Measurements from ENCODE around the gene MOCS1.

MOCS1 gene

DNA sequence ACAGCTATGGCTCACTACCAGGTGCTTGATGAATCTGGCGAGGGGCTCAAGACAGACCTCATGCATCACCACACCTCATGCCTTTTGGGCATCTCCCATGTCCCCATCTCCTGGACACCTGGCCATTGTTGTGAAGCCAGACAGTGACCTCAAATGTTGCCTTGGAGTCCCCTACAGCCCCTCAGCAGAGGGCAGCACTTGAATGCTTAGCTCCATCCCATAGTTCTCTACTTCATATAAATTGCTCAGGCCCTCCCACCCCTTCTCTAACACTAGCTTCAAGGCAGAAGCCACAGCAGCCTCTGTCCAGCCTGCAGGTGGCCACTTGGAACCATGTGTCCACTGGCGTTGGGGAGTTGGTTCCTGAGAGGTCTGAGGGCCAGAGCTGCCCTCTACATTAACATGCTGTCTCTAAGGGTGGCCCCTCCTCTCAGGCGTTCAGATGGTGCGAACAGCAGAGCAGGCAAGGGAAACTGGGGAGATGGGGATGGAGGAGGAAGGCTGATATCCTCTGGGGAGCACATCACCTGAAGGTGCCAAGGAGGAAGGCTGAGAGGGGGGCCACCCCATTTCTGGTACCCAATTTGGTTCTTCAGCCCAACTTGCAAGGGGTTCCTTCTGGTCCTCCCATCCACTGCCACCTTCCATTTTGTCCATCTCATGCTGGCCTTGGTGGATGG lies 31.3 kb downstream of the MOCS1 start:
- DNase-seq (ENCODE audit: low spot score) = no peak

DNA sequence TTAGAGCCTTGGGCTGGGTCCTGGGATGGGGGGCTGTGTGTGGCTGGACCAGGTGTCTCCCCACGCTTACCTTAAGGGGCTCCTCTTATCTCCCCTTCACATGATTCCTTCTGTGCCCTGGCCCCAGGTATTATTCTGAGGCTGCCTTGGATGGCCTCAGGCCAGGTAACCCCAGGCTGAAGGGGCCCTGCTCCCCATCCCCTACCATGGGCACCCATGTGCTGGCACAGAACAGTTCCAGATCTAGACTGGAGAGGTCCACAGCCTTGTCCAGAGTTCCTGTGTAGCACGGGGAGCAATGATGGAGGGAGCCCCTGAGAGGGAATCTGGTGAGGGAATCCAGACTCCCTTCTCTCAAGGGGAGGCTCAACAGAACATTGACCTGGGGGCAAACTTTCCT lies 32.1 kb downstream of the MOCS1 start:
- no peak for DNase-seq (ENCODE audit: low spot score)

DNA sequence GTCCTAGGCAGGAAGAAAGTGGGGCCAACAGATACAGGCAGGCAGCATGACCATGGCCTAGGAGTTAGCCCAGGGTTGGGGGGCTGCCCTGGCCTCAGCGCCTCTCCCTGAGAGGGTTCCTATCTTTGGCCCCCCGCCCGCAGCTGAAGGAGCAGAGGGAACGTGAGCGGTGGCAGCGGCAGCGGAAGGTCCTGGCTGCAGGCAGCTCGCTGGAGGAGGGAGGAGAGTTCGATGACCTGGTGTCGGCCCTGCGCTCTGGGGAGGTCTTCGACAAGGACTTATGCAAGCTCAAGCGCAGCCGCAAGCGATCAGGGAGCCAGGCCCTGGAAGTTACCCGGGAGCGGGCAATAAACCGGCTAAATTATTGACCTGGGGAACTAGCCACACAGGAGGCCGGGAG lies 32.6 kb downstream of the MOCS1 start:
- no peak for DNase-seq (ENCODE audit: low spot score)

DNA sequence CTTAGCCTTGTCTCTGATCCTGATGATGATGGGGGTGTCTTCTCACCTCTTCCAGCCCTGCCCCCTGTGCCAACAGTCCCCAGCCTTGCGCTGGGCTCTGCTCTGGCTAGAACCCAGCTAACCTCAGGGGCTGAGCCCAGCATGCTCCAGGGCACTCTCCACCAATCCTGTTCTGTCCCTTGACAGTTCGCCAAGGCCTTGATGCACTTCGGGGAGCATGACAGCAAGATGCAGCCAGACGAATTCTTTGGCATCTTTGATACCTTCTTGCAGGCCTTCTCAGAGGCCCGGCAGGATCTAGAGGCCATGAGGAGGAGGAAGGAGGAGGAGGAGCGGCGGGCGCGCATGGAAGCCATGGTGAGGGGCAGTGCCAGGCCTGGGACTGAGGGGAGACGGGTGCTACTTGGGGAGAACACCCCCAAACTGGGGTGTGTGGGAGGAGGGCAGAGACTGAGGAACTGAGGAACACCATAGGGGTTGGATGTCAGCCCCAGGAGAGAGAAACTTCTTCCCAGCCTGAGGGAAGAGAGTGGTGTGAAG lies 33.1 kb downstream of the MOCS1 start:
- DNase-seq (ENCODE audit: low spot score) = no peak

DNA sequence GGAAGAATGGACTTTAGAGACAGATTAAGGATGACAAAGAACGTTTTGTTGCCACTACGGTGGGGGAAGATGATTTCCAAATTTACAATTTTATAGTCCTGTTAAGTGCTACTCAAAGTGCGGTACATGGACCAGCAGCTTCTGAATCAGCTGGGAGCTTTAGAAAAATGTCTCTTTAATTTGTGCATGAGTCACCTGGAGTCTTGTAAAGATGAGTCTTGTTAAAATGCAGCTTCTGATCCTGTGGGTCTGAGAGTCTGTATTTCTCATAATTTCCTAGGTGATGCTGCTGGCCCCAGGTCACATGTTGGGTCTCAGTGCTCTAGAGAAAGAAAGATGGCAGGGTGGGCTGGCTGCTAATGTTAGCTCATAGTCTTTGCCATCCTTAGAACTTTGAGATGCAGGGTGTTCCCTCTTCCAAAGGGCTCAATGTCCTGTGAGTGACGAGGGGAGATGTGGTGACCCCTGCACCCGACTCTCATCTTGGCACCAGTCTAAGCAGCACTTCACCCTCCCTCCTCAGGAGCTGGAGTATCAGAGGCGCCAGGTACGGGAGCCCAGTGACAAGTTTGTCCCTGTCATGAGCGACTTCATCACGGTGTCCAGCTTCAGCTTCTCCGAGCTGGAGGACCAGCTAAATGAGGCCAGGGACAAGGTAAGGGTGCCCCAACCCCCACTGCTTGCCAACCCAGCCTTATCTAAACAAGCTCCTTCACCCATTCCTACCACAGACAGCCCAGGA lies 34.5 kb downstream of the MOCS1 start:
- DNase-seq (ENCODE audit: low spot score) = no peak

DNA sequence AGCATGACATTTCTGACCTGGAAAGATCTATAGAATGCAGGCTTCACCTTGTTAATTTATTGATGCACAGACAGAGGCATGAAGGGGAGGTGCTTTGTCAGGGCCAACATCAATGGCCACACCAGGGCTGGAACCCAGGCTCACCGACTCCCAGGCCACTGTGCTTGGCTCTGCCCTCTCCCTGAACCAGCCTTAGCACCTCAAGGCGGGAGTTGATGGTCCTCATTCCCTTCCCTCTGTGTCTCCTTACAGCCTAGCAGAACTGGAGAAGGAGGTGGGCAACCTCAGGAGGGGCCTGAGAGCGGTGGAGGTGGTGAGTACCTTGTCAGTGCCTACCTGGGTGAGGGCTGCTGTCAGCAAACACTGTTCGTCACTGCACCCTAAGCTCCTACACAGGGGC lies 35.6 kb downstream of the MOCS1 start:
- no peak for DNase-seq (ENCODE audit: low spot score)

DNA sequence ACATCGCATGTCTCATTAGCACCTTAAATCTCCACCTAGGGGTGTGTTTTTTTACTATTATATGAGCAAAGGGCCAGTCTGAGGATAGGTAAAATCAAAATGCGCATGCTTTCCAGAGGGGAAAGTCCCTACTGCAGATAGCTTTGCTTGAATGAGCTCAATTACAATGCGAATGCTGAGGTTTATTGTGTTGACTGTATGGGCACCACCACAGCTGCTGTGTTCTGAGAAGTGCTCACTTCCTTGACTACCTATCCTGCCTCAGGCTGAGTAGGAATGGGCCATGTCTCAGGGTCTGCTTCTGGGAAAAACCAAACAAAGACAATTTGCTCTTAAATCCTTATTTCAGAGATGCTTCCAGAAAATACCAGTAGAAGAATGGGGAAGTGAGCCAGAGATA lies 36.6 kb downstream of the MOCS1 start:
- no peak for DNase-seq (ENCODE audit: low spot score)

DNA sequence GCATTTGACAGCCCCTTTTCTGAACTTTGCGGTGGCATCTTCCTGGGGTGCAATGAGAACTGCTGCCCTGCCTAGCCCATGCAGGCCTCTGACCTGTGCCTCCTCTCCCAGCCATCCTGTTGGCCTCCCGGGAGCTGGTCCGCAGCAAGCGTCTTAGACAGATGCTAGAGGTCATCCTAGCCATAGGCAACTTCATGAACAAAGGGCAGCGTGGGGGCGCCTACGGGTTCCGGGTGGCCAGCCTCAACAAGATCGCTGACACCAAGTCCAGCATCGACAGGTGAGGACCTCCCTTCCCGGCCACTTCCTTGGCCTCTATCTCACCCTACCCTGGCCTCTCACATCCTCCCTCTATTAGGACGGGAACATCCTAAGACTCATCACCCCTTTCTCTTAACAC lies 37.6 kb downstream of the MOCS1 start:
- no peak for DNase-seq (ENCODE audit: low spot score)

DNA sequence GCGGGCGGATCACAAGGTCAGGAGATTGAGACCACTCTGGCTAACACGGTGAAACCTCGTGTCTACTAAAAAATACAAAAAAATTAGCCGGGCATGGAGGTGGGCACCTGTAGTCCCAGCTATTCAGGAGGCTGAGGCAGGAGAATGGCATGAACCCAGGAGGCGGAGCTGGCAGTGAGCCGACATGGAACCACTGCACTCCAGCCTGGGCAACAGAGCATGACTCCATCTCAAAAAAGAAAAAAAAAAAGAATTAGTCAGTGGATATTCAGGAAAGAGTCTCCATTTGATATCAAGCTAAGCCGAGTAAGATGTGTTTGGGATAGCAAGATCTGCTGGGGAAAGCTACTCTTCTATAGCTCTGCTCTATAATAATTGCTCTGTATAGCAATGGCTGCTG lies 41.0 kb downstream of the MOCS1 start:
- no peak for DNase-seq (ENCODE audit: low spot score)

DNA sequence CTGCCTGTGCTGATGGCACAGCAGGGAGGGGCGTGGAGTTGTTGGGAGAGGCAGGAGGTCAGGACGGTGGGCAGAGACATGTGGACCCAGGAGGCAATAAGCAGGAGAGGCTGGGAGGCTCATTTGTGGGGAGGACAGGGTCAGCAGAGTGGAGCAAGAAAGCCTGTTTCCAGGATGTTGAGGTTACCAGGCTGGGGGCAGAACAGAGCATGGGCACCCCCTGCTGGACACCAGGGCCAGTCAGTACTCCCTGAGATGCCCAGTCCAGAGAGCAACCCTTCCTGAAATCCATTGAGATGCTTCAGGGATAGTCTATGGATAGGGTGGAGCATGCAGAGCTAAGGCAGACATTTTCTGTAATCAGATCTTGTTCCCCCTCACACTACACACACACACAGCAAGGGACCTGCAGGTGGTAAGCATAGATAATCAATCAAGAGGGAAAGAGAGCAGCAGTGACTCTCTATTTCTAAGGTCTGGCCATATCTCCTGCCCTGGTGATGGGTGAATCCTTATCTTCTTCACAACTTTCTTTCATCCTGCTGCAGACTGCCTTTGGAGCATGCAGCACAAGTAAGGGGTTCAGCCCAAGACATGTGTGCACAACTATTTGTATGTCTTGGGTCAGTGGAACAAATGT lies 41.7 kb downstream of the MOCS1 start:
- DNase-seq (ENCODE audit: low spot score) = no peak

DNA sequence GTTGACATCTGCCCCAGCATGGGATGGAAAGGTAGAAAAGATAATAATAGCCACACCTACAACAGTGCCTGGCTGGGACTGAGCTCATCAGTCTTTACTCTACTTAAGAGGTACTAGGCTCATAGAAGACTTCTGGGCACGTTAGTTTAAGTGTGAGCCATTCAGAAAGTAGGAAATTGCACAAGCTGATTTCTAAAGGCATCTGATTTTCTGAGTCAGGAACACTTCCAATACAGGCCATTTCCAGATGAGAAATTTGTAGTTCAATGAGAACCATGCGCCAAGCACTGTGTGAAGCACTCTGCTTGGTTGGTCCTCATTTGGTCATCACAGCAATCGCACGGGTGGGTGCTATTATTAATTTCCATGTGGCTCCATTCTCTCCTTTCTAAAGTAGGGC lies 42.3 kb downstream of the MOCS1 start:
- DNase-seq (ENCODE audit: low spot score) = no peak

DNA sequence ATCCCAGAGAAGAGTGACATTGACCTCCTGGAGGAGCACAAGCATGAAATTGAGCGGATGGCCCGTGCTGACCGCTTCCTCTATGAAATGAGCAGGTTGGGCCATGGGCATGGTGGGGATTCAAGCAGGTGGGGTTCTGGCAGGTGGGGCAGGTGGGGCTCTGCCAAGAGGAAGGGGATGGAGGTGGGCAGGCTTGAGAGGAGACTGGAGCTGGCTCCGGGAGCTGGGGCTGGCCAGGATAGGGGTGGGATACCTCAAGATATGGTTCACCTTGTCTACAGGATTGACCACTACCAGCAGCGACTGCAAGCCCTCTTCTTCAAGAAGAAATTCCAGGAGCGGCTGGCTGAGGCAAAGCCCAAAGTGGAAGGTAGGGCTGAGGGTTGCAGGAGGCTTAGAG lies 42.9 kb downstream of the MOCS1 start:
- DNase-seq (ENCODE audit: low spot score) = no peak

DNA sequence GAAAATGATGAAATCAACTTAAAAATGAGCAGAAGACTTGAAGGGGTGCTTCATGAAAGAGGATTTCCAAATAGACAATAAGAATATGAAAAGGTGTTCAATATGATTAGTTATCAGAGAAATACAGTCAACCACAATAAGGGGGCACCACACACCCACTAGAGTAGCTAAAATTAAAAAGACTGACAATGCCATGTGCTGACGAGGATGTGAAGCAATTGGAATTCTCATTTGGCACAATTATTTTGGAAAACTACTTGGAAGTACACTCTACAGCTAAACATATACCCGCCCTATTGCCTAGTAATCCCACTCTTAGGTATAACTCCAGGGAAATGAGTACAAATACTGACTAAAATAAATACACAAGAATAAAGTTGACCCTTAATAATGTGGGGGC lies 45.0 kb downstream of the MOCS1 start:
- no peak for DNase-seq (ENCODE audit: low spot score)

DNA sequence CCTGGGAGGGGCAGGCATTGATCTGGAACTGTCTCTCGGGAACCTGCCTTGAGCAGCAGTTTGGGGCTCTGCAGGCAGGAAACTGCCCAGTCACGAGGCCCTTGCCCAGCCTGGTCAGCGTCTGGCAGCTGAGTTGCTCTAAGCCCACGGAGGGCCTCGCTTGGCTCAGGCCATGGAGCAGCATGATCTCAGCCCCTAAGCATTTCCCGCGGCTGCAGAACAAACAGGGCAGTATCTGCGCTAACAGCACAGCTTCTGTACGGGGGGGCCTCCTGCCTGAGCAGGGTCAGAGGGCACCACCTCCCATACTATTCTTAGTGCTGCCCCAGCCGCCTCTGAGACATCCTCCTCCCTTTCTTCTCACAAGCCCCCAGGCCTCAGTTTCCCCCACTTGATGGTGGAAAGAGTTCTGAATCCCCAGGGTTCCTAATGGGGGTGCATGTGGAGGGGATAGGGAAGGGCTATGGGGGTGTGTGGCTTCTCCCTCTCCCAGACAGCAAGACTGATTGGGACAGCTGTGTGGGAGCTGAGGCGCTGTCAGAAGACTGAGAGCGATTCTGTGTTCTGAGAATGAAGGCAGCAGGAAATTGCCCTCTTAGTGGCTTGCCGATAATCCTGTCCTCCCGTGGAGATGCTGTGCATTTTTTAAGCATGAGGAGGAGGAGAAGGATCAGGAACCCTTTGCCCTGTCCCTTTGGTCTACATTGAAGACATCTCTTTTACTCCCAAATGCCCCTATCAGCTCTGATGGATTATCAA lies 46.4 kb downstream of the MOCS1 start:
- DNase-seq (ENCODE audit: low spot score) = no peak

DNA sequence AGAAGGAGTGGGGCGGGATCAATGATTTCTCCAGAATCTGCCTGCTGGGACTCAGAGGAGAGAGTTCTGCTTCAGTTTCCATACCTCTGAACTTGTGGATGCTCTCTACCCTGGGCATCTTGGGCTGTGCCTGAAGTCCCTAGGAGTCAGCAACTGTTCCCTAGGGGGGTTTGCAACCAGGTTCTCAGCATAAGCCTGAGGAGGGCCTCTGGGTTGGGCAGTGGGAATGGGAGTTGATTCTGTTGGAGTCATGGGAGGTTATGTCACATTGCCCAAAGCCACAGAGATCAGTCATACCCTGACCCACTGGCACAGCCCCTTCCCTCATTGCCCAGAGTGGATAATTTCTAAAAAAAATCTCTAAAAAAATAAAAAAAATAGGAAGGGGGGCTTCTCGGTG lies 47.4 kb downstream of the MOCS1 start:
- no peak for DNase-seq (ENCODE audit: low spot score)

DNA sequence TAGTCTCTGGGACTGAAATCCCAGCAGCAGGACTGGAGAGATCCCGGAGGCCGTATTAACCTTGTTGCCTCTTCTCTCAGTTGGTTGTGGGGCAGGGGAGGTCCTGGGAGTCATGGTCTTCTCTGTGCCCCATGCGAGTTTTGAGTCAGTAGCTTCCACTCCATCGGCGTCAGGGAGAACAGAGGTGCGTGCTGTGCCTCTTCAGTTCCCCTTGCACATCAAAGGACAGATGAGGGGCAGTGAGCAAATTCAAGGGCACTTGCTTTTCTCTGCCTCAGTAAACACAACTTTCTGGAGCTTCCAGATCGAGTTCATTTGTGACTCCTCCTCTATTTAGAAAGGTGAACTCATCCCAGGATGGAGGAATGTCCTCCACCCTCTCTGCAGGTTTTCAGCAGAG lies 48.6 kb downstream of the MOCS1 start:
- DNase-seq (ENCODE audit: low spot score) = no peak

DNA sequence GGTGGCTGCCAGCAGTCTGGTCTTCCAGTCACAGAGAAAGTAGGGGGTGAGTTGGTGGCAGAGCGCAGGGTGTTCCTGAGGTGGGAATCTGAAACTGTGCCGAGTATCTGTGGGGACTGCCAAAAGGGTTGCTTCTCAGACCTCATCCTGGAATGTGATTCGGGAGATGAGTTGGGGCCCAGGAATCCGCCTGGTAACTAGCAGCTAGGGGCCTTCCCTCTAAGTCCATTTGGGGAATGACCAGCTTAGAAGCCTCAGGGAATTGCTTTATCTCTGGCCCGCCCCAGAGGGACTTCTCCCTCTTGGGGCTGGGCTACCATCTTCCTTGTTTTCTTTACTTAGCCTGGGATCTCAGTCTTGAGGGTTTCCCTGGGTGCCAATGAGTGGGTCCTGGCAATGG lies 49.6 kb downstream of the MOCS1 start:
- no peak for DNase-seq (ENCODE audit: low spot score)

DNA sequence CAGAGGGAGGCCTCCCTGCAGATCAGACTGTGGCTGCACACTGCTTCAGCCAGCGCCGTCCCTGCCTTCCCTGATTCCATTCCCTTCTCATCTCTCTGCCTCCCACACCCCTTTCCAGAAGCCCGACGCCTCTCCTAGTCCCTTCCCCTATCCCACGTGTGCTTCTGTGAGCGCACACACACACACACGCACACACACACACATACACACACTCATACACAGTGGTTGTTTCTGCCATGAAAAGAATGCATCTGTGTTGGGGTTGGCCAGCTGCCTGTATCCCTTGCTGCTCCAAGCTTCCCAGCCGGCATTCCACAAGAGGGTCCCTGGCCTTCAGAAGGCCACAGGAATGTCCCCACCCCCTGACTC lies 51.7 kb downstream of the MOCS1 start:
- DNase-seq (ENCODE audit: low spot score) = no peak

DNA sequence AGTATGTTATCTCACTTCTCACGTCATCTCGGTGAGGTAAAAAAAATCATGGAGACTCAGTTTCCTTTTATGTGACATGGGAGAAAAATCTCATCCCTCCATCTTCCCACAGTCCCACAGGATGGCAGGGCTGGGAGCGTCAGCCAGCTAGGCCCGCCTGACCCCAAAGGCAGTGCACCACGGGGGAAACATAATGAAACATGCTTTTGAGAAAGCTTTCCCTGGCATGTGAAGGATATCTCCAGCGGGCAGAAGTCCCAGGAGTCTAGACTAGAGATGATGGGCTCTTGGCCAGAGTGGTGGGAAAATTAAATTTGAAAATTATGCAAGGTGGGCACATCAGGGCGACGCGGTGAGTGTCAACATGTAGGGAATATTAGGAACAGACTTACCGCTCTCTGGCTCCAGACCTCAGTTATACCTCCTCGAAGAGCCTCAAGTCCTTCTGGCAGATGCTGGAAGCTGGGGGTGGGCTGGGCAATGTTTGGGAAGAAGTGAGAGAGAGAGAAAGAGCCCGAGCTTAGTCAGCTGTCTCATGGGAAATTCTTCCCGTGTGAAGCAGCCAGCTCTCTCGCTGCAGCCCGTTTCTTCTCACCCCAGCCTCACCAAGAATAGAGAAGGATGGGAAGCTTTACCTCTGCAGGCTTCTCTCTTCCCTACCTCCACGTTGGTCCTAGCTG lies 52.3 kb downstream of the MOCS1 start:
- no peak for DNase-seq (ENCODE audit: low spot score)

DNA sequence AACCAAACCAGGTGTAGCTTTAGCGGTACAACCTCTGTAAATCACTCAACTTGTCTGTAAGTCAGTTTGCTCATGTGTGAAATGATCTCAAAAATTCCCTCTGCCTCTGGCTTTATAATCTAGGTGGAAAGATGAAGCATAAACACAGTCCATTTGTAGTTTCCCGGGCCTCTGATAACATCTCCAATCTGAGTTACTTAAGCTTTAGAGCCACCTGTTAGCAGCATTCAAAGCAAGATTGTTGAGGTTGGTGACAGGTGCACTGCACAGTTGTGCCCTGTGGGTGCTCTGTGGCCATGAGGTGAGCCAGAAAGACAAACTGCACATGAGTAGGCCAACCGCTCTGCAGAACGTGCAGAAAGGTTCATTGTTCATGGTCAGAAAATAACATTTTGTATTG lies 53.7 kb downstream of the MOCS1 start:
- no peak for DNase-seq (ENCODE audit: low spot score)

DNA sequence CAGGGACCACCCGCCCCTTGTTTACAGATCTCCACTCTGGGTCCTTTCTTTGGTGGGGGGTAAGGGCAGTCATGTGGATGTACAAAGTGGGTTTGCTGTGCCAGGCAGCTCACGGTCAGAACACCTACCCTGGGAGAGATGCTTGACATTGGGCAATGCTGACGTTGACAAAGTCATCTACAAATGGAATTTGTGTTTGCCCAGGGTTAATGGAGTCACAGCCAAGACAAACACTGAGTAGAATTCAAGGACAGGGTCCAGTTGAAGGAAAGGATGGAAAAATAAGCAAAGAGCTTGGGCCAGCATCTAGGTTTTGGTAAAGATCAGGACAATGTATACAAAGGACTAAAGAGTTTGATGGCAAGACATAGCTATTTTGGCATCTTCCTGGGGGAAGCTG lies 54.7 kb downstream of the MOCS1 start:
- DNase-seq (ENCODE audit: low spot score) = no peak

DNA sequence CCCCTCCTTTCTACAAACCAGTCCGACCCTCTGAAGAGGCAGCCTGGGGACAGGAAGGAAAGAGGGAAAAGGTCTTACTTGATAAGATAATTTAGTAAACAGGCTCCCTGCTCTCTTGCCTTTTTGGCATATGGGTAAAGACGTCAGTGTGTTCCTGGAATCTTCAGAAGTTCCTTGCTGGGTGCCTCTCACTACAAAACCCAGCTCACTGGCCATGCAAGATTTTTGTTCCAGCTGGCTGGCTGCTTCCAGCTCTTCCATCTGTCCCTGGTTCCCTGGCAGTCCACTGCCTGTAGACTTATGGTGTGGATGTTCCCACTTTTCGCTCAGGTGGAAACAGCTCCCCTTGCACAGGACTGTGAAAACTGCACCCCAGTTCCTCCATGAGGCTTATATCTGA lies 57.4 kb downstream of the MOCS1 start:
- no peak for DNase-seq (ENCODE audit: low spot score)
